Measurements from ENCODE around the gene GSE1. TPM values are rescaled to one million over a fixed set of nuclear protein-coding genes. Genes with fewer than 3 reads are reported as not detected.

GSE1 gene
- total and polyA plus RNA-seq, 9 of the 15 experiments (the other 6 are each of a cell fraction or from before 2014, with no cell fraction given), result 12.2 to 244 (median 57.9) TPM

GRCh38 chr16:85570735-85571562, 42.2 kb upstream of the GSE1 start (continued):
- no peak for TF ChIP-seq E2F4 (CRISPR knock-in tag; IDR thresholded peaks at IDR 0.05; ENCODE audit: low read depth)
- no peak for TF ChIP-seq PBX2 (CRISPR knock-in tag; IDR thresholded peaks at IDR 0.05; ENCODE audit: low read depth)
- peak; percentile 7; the same call in 1 of the 2 replicates for TF ChIP-seq PBX2 (tag; conservative IDR thresholded peaks at IDR 0.05; ENCODE audit: low read depth)
- no peak for TF ChIP-seq NUFIP1 (IDR thresholded peaks at IDR 0.05; ENCODE audit: partially characterized antibody)
- TF ChIP-seq LEF1 (IDR thresholded peaks at IDR 0.05), result peak; percentile 95
- no peak for TF ChIP-seq ZFP91 (CRISPR knock-in tag; IDR thresholded peaks at IDR 0.05)
- TF ChIP-seq ZNF12 (CRISPR knock-in tag; IDR thresholded peaks at IDR 0.05), result no peak
- peak; percentile 78 for TF ChIP-seq TEAD4 (IDR thresholded peaks at IDR 0.05; ENCODE audit: low read length)
- no peak for TF ChIP-seq TEAD4 (CRISPR knock-in tag; IDR thresholded peaks at IDR 0.05; ENCODE audit: borderline replicate concordance)
- peak; percentile 48; the same call in 1 of the 2 replicates for TF ChIP-seq ZBTB2 (IDR thresholded peaks at IDR 0.05)
- TF ChIP-seq MXI1 (IDR thresholded peaks at IDR 0.05; ENCODE audit: low read depth, low read length), result no peak
- TF ChIP-seq GATAD2B (IDR thresholded peaks at IDR 0.05; ENCODE audit: borderline replicate concordance), result no peak
- TF ChIP-seq ZNF764 (CRISPR knock-in tag; IDR thresholded peaks at IDR 0.05; ENCODE audit: low read depth), result no peak
- no peak for TF ChIP-seq ZNF277 (CRISPR knock-in tag; IDR thresholded peaks at IDR 0.05; ENCODE audit: borderline replicate concordance)
- TF ChIP-seq SREBF1 (IDR thresholded peaks at IDR 0.05; ENCODE audit: borderline replicate concordance, low read depth, low read length), result no peak
